Gastroesophageal sphincter (tissue), 4 donors: ENCODE measurements around the gene TPPP. TPM values are rescaled to one million over a fixed set of nuclear protein-coding genes. Genes with fewer than 3 reads are reported as not detected.

Experiments
- ATAC-seq: fragments of 150-250 bp; one replicate; pipeline ENCODE4 v1.9.1; 2016; ENCODE audit warnings: mild to moderate bottlenecking, moderate library complexity
- H3K27ac ChIP-seq, 4 donors: fragments of 200-600 bp; sonication (generic) in 3 of 4; 1 replicate in 3 of 4; 2 replicates in 1 of 4; pipeline ENCODE4 v1.5.1; 2016 to 2019
- H3K27me3 ChIP-seq: fragments of 200-600 bp; sonication (generic); one replicate; pipeline ENCODE4 v1.5.1; 2019
- H3K36me3 ChIP-seq, 2 donors: fragments of 200-600 bp; sonication (generic); one replicate each; pipeline ENCODE4 v1.5.1; 2019; ENCODE audit warnings: control low read depth in 1 of 2
- H3K4me1 ChIP-seq, 3 donors: fragments of 200-600 bp; sonication (generic); 1 replicate in 2 of 3; 2 replicates in 1 of 3; pipeline ENCODE4 v1.5.1; 2016 to 2019; ENCODE audit warnings: control low read depth in 2 of 3
- H3K4me3 ChIP-seq, 2 donors: fragments of 200-600 bp; sonication (generic); one replicate each; pipeline ENCODE4 v1.5.1; 2019; ENCODE audit warnings: mild to moderate bottlenecking in 1 of 2, moderate library complexity in 1 of 2
- H3K9me3 ChIP-seq, 3 donors: fragments of 200-600 bp; sonication (generic); one replicate each; pipeline ENCODE4 v1.5.1; 2017 to 2019; ENCODE audit warnings: control low read depth in 2 of 3
- CTCF ChIP-seq, 4 experiments: fragments of 200-600 bp in 2 of 4; fragments of 450-650 bp in 2 of 4; sonication (generic) in 1 of 4; IDR thresholded peaks; one replicate each; pipeline ENCODE4 v1.5.1; 2017 to 2019; ENCODE audit warnings: antibody characterized with exemption in 4 of 4, mild to moderate bottlenecking in 2 of 4, moderate library complexity in 2 of 4
- EP300 ChIP-seq: sonication (generic); formaldehyde crosslinking; IDR thresholded peaks from one replicate; pipeline ENCODE4 v1.6.1; 2017; ENCODE audit warnings: antibody characterized with exemption, mild to moderate bottlenecking
- POLR2A ChIP-seq, 2 donors: fragments of 450-650 bp; IDR thresholded peaks; one replicate each; pipeline ENCODE4 v1.6.1; 2017; ENCODE audit warnings: antibody characterized with exemption in 2 of 2, mild to moderate bottlenecking in 2 of 2, moderate library complexity in 1 of 2
- POLR2AphosphoS5 ChIP-seq: sonication (generic); formaldehyde crosslinking; IDR thresholded peaks from one replicate; pipeline ENCODE4 v1.6.1; 2017; ENCODE audit warnings: antibody characterized with exemption
- WGBS, 2 donors: methylation state at CpG; one replicate each; pipeline ENCODE4 v1.1.5; 2018; ENCODE audit warnings: low coverage in 1 of 2; 5-methylcytosine and 5-hydroxymethylcytosine counted together
- total RNA-seq, 4 donors: library from RNA; depleted of rRNA; stranded (reverse); fragments of >200 nt; gene quantifications; one replicate each; pipeline ENCODE4 v1.1.0, GENCODE V29; 2016

Gene TPPP
- total RNA-seq, 4 donors from 2014 or later, result 13.3 to 42.8 (median 32.0) TPM

- Histone ChIP-seq H3K9me3 (no peaks in the 10 kb centered on the region), H3K4me1 (peaks cover 0 to 18% (median 4%) of the 10 kb centered on the region in 3 donors), H3K27me3 (peaks cover 10% of the 10 kb centered on the region), H3K36me3 (no peaks in the 10 kb centered on the region), H3K4me3 (peak overlapping the region; percentile 77 to 95), H3K27ac (peak overlapping the region in 2 of 4 donors; percentile 51 to 65)
- ATAC-seq, result peak; percentile 18
- 47 to 50% methylated on average over 5 to 7 of the region's 49 CpGs for WGBS, 2 donors
- TF ChIP-seq EP300 (no peak), POLR2A (IDR thresholded peaks at IDR 0.05) (no peak), POLR2AphosphoS5 (no peak), CTCF (IDR thresholded peaks at IDR 0.05) (no peak)
Observed at GRCh38 chr5:612498-613424, 80.4 kb downstream of the TPPP start.

- peak; percentile 96 for ATAC-seq
- 0% methylated on average over 1 of the region's 72 CpGs; no CpG with 5 or more reads in 1 of the 2 donors for WGBS, 2 donors
- Histone ChIP-seq H3K4me1 (peaks cover 0 to 18% (median 4%) of the 10 kb centered on the region in 3 donors), H3K27me3 (peaks cover 17% of the 10 kb centered on the region), H3K4me3 (peak within 1 kb of the TSS; percentile 77 to 95), H3K27ac (peak within 1 kb of the TSS in 3 of 4 donors; percentile 51 to 65 (median 51)), H3K9me3 (no peaks in the 10 kb centered on the region), H3K36me3 (no peaks in the 10 kb centered on the region)
- no peak for TF ChIP-seq CTCF (IDR thresholded peaks at IDR 0.05)
- no peak for TF ChIP-seq POLR2AphosphoS5
- TF ChIP-seq POLR2A (IDR thresholded peaks at IDR 0.05), result no peak
- TF ChIP-seq EP300, result no peak
Observed at GRCh38 chr5:611731-612486, 81.2 kb downstream of the TPPP start, which contains the start of gene CEP72. CEP72 (plus strand) TSS chr5:612340; CDS start chr5:612362, 22 bp downstream.

- no peaks in the 10 kb centered on the region for H3K9me3 ChIP-seq
- peak overlapping the region; percentile 77 to 95 for H3K4me3 ChIP-seq
- ATAC-seq, result no peak
- WGBS, 2 donors, result 49 to 62% methylated on average over 5 to 7 of the region's 11 CpGs
- TF ChIP-seq EP300 (no peak), CTCF (IDR thresholded peaks at IDR 0.05) (no peak), POLR2AphosphoS5 (no peak), POLR2A (IDR thresholded peaks at IDR 0.05) (no peak)
- peaks cover 26% of the 10 kb centered on the region for H3K27me3 ChIP-seq
- no peaks in the 10 kb centered on the region for H3K36me3 ChIP-seq
- peaks cover 0 to 18% (median 4%) of the 10 kb centered on the region in 3 donors for H3K4me1 ChIP-seq
- H3K27ac ChIP-seq, result peak overlapping the region in 1 of 4 donors; percentile 65
Observed at GRCh38 chr5:610744-611730, 82.1 kb downstream of the TPPP start.

GRCh38 chr5:610011-610743 lies 83.0 kb downstream of the TPPP start:
- no peaks in the 10 kb centered on the region for H3K36me3 ChIP-seq
- no peak overlapping the region for H3K4me3 ChIP-seq
- WGBS, 2 donors, result 93 to 100% methylated on average over 1 to 3 of the region's 9 CpGs
- H3K27ac ChIP-seq, result no peak overlapping the region
- ATAC-seq, result no peak
- H3K4me1 ChIP-seq, result peaks cover 0 to 18% (median 4%) of the 10 kb centered on the region in 3 donors
- no peaks in the 10 kb centered on the region for H3K9me3 ChIP-seq
- peaks cover 33% of the 10 kb centered on the region for H3K27me3 ChIP-seq
- TF ChIP-seq CTCF (IDR thresholded peaks at IDR 0.05), result no peak
- TF ChIP-seq EP300, result no peak
- no peak for TF ChIP-seq POLR2AphosphoS5
- no peak for TF ChIP-seq POLR2A (IDR thresholded peaks at IDR 0.05)
